ENCODE data around the gene PNN.
"Not testable (repeated sequence)": the region's sequence is repeated elsewhere in the genome, so short reads cannot be mapped to it uniquely, and the experiment has no call there.

Gene PNN

DNA sequence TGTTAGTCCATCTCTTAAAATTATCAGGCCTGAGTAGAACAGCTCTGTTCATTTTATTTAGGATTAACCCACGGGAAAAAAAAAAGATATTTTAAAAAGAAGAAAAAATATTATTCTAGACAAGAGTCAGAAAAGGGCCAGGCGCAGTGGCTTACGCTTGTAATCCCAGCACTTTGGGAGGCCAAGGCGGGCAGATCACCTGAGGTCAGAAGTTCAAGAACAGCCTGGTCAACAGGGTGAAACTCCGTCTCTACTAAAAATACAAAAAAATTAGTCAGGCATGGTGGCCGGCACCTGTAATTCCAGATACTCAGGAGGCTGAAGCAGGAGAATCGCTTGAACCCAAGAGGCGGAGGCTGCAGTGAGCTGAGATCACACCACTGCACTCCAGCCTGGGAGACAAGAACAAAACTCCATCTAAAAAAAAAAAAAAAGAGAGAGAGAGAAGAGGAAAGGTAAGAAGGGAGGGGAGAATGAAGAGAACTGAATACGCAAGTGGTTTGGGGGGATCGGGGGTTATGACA is 7.2 kb upstream of the PNN start:
- H3K9me3 ChIP-seq (ENCODE audit: insufficient read depth, low read depth, low read length); H3K27ac ChIP-seq (ENCODE audit: low read length); H3K27me3 ChIP-seq (ENCODE audit: insufficient read depth, low read length); H3K36me3 ChIP-seq (ENCODE audit: insufficient read depth, low read depth, low read length); H3K9ac ChIP-seq (ENCODE audit: low read depth, low read length): not testable (repeated sequence)
- Histone ChIP-seq H3K4me3 (ENCODE audit: low read length) (peak overlapping the region; percentile 97; the same call in 1 of the 2 replicates), H3K4me1 (ENCODE audit: insufficient read depth, low read length) (peaks cover 10% of the 10 kb centered on the region; the same call in 1 of the 2 replicates)

DNA sequence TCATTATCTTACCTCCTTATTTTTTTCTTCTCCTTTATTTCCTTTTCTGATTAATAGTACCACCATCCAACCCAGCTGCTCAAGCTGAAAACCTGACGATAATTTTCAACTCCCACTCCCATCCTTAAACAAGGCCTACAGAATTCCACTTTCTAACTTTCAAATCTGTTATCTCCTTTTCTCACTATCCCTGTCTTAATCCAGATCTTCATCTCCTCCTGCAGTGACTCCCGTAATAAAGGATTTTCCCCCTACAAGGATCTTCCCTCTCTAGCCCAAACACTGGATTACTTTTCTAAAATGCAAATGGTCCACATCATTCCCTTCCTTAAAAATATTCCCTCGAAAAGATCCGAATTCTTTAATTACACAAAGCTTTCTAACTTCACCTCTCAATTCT is 6.5 kb upstream of the PNN start:
- peak overlapping the region; percentile 97 for H3K4me3 ChIP-seq (ENCODE audit: low read length)
- peaks cover 10% of the 10 kb centered on the region; the same call in 1 of the 2 replicates for H3K4me1 ChIP-seq (ENCODE audit: insufficient read depth, low read length)
- no peak overlapping the region for H3K27ac ChIP-seq (ENCODE audit: low read length)
- H3K27me3 ChIP-seq (ENCODE audit: insufficient read depth, low read length), result no peaks in the 10 kb centered on the region
- H3K36me3 ChIP-seq (ENCODE audit: insufficient read depth, low read depth, low read length), result no peaks in the 10 kb centered on the region
- H3K9ac ChIP-seq (ENCODE audit: low read depth, low read length), result peak overlapping the region; percentile 94; the same call in 1 of the 2 replicates
- no peaks in the 10 kb centered on the region for H3K9me3 ChIP-seq (ENCODE audit: insufficient read depth, low read depth, low read length)

GRCh38 chr14:39169541-39169900 is 5.5 kb upstream of the PNN start:
- no peaks in the 10 kb centered on the region for H3K9me3 ChIP-seq (ENCODE audit: insufficient read depth, low read depth, low read length)
- H3K4me3 ChIP-seq (ENCODE audit: low read length), result peak overlapping the region; percentile 97
- H3K4me1 ChIP-seq (ENCODE audit: insufficient read depth, low read length), result peaks cover 10% of the 10 kb centered on the region; the same call in 1 of the 2 replicates
- H3K36me3 ChIP-seq (ENCODE audit: insufficient read depth, low read depth, low read length), result no peaks in the 10 kb centered on the region
- H3K27ac ChIP-seq (ENCODE audit: low read length), result peak overlapping the region; percentile 75
- no peaks in the 10 kb centered on the region for H3K27me3 ChIP-seq (ENCODE audit: insufficient read depth, low read length)
- peak overlapping the region; percentile 94 for H3K9ac ChIP-seq (ENCODE audit: low read depth, low read length)

DNA sequence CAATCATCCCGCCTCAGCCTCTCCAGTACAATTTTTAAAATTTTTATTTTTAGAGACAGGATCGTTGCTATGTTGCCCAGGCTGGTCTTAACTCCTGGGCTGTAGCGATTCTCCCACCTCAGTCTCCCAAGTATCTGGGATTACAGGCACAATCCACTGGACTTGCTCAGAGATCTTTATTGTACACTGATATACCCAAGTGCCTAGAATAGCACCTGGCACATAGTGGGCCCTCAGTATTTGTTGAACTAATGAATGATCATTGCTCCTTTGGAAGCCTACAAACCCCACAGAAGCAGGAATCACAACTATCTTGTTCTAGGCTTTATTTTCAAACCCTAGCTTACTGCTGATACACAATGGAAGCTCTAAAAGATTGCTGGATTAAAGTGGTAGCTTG is 1.9 kb upstream of the PNN start:
- H3K27me3 ChIP-seq (ENCODE audit: insufficient read depth, low read length), result no peaks in the 10 kb centered on the region
- peaks cover 26% of the 10 kb centered on the region for H3K36me3 ChIP-seq (ENCODE audit: insufficient read depth, low read depth, low read length)
- H3K4me3 ChIP-seq (ENCODE audit: low read length), result no peak overlapping the region
- peaks cover 14% of the 10 kb centered on the region; the same call in 1 of the 2 replicates for H3K4me1 ChIP-seq (ENCODE audit: insufficient read depth, low read length)
- no peaks in the 10 kb centered on the region for H3K9me3 ChIP-seq (ENCODE audit: insufficient read depth, low read depth, low read length)
- no peak overlapping the region for H3K27ac ChIP-seq (ENCODE audit: low read length)
- H3K9ac ChIP-seq (ENCODE audit: low read depth, low read length), result no peak overlapping the region

DNA sequence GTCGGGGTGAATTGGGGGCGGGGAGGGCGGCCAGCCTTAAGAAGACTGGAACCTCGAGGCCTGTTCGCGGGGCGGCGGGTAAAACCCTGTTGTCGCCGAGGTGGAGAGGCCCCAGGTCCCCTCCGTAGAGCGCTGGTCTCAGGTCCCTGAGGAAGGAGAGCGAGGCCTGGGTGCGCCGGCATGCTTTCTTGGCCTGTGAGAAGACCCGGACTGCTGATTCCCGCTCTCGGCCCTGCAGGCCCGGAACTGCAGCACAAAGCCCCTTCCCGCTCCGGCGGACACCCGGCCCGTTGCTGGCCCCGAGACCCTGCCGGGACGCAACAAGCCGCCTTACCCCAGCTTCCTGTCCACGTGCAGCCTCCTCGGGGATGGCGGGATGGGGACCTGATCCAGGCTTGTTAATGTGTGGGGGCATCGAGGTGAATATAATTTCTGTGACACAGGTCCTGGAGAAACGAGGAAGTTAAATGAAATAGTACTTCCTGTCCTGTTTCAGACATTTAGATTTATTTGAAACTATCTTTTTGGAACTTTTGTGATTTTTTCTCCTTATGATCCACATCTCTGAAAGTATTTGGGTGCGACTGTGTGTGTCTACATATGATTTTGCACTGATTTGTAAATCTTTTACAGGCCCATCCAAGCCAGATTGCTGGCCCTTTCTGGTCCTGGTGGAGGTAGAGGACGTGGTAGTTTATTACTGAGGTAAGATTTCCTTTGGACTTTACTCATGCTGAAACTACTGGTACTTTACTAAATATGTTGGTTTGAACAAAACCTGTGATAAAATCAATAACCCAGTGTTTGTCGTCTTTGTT is 600 bp downstream of the PNN start:
- Histone ChIP-seq H3K9ac (ENCODE audit: low read depth, low read length) (peak overlapping the region; percentile 99), H3K27me3 (ENCODE audit: insufficient read depth, low read length) (no peaks in the 10 kb centered on the region), H3K9me3 (ENCODE audit: insufficient read depth, low read depth, low read length) (no peaks in the 10 kb centered on the region), H3K4me3 (ENCODE audit: low read length) (peak overlapping the region; percentile 98), H3K4me1 (ENCODE audit: insufficient read depth, low read length) (peaks cover 10% of the 10 kb centered on the region; the same call in 1 of the 2 replicates), H3K36me3 (ENCODE audit: insufficient read depth, low read depth, low read length) (peaks cover 50% of the 10 kb centered on the region), H3K27ac (ENCODE audit: low read length) (peak overlapping the region; percentile 97)

GRCh38 chr14:39176263-39177167 is 1.5 kb downstream of the PNN start:
- H3K27me3 ChIP-seq (ENCODE audit: insufficient read depth, low read length), result no peaks in the 10 kb centered on the region
- H3K4me3 ChIP-seq (ENCODE audit: low read length), result peak overlapping the region; percentile 98
- peaks cover 7% of the 10 kb centered on the region; the same call in 1 of the 2 replicates for H3K4me1 ChIP-seq (ENCODE audit: insufficient read depth, low read length)
- peak overlapping the region; percentile 97 for H3K27ac ChIP-seq (ENCODE audit: low read length)
- no peaks in the 10 kb centered on the region for H3K9me3 ChIP-seq (ENCODE audit: insufficient read depth, low read depth, low read length)
- peak overlapping the region; percentile 99 for H3K9ac ChIP-seq (ENCODE audit: low read depth, low read length)
- peaks cover 59% of the 10 kb centered on the region for H3K36me3 ChIP-seq (ENCODE audit: insufficient read depth, low read depth, low read length)

DNA sequence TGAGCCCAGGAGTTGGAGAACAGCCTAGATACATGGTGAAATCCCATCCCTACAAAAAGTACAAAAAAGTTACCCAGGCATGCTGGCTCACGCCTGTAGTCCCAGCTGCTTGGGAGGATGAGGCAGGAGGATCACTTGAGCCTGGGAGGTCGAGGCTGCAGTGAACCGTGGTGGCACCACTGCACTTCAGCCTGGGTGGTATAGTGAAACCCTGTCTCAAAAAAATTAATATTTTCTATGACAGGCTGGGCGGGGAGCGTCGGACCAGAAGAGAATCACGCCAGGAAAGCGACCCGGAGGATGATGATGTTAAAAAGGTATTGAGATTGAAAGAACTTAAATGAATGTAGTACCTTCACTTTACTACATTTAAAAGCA is 2.1 kb downstream of the PNN start:
- H3K4me1 ChIP-seq (ENCODE audit: insufficient read depth, low read length), result 0 out of 2 replicates have a peak, but pooled peaks cover 7% of the 10 kb centered on the region
- peak overlapping the region; percentile 98; the same call in 1 of the 2 replicates for H3K4me3 ChIP-seq (ENCODE audit: low read length)
- H3K9ac ChIP-seq (ENCODE audit: low read depth, low read length), result peak overlapping the region; percentile 99; the same call in 1 of the 2 replicates
- H3K27me3 ChIP-seq (ENCODE audit: insufficient read depth, low read length), result no peaks in the 10 kb centered on the region
- H3K27ac ChIP-seq (ENCODE audit: low read length), result no peak overlapping the region
- peaks cover 65% of the 10 kb centered on the region for H3K36me3 ChIP-seq (ENCODE audit: insufficient read depth, low read depth, low read length)
- H3K9me3 ChIP-seq (ENCODE audit: insufficient read depth, low read depth, low read length), result no peaks in the 10 kb centered on the region

GRCh38 chr14:39179042-39179441 is 4.0 kb downstream of the PNN start:
- Histone ChIP-seq H3K4me1 (ENCODE audit: insufficient read depth, low read length) (0 out of 2 replicates have a peak, but pooled peaks cover 7% of the 10 kb centered on the region), H3K27me3 (ENCODE audit: insufficient read depth, low read length) (no peaks in the 10 kb centered on the region), H3K9ac (ENCODE audit: low read depth, low read length) (no peak overlapping the region), H3K36me3 (ENCODE audit: insufficient read depth, low read depth, low read length) (peaks cover 84% of the 10 kb centered on the region), H3K9me3 (ENCODE audit: insufficient read depth, low read depth, low read length) (no peaks in the 10 kb centered on the region), H3K27ac (ENCODE audit: low read length) (no peak overlapping the region), H3K4me3 (ENCODE audit: low read length) (no peak overlapping the region)

DNA sequence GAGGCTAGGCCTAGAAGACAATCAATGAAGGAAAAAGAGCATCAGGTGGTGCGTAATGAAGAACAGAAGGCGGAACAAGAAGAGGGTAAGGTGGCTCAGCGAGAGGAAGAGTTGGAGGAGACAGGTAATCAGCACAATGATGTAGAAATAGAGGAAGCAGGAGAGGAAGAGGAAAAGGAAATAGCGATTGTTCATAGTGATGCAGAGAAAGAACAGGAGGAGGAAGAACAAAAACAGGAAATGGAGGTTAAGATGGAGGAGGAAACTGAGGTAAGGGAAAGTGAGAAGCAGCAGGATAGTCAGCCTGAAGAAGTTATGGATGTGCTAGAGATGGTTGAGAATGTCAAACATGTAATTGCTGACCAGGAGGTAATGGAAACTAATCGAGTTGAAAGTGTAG is 5.5 kb downstream of the PNN start:
- Histone ChIP-seq H3K4me3 (ENCODE audit: low read length) (no peak overlapping the region), H3K9me3 (ENCODE audit: insufficient read depth, low read depth, low read length) (no peaks in the 10 kb centered on the region), H3K36me3 (ENCODE audit: insufficient read depth, low read depth, low read length) (peaks cover 99% of the 10 kb centered on the region), H3K9ac (ENCODE audit: low read depth, low read length) (no peak overlapping the region), H3K4me1 (ENCODE audit: insufficient read depth, low read length) (0 out of 2 replicates have a peak, but pooled peaks cover 7% of the 10 kb centered on the region), H3K27ac (ENCODE audit: low read length) (no peak overlapping the region), H3K27me3 (ENCODE audit: insufficient read depth, low read length) (no peaks in the 10 kb centered on the region)

DNA sequence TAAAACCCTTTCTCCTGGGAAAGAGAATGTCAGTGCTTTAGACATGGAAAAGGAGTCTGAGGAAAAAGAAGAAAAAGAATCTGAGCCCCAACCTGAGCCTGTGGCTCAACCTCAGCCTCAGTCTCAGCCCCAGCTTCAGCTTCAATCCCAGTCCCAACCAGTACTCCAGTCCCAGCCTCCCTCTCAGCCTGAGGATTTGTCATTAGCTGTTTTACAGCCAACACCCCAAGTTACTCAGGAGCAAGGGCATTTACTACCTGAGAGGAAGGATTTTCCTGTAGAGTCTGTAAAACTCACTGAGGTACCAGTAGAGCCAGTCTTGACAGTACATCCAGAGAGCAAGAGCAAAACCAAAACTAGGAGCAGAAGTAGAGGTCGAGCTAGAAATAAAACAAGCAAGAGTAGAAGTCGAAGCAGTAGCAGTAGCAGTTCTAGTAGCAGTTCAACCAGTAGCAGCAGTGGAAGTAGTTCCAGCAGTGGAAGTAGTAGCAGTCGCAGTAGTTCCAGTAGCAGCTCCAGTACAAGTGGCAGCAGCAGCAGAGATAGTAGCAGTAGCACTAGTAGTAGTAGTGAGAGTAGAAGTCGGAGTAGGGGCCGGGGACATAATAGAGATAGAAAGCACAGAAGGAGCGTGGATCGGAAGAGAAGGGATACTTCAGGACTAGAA is 6.1 kb downstream of the PNN start:
- Histone ChIP-seq H3K9me3 (ENCODE audit: insufficient read depth, low read depth, low read length) (no peaks in the 10 kb centered on the region), H3K36me3 (ENCODE audit: insufficient read depth, low read depth, low read length) (peaks cover 94% of the 10 kb centered on the region), H3K27me3 (ENCODE audit: insufficient read depth, low read length) (no peaks in the 10 kb centered on the region), H3K27ac (ENCODE audit: low read length) (no peak overlapping the region), H3K4me1 (ENCODE audit: insufficient read depth, low read length) (0 out of 2 replicates have a peak, but pooled peaks cover 7% of the 10 kb centered on the region), H3K4me3 (ENCODE audit: low read length) (no peak overlapping the region), H3K9ac (ENCODE audit: low read depth, low read length) (no peak overlapping the region)

- Histone ChIP-seq H3K4me1 (ENCODE audit: insufficient read depth, low read length) (0 out of 2 replicates have a peak, but pooled peaks cover 7% of the 10 kb centered on the region), H3K9me3 (ENCODE audit: insufficient read depth, low read depth, low read length) (no peaks in the 10 kb centered on the region), H3K4me3 (ENCODE audit: low read length) (no peak overlapping the region), H3K36me3 (ENCODE audit: insufficient read depth, low read depth, low read length) (peaks cover 88% of the 10 kb centered on the region), H3K27ac (ENCODE audit: low read length) (no peak overlapping the region), H3K9ac (ENCODE audit: low read depth, low read length) (no peak overlapping the region), H3K27me3 (ENCODE audit: insufficient read depth, low read length) (no peaks in the 10 kb centered on the region)
Observed at GRCh38 chr14:39181693-39182047, 6.6 kb downstream of the PNN start.
